HG03159 (cell line): ENCODE results near the gene TMEM217.

Experiments
- ATAC-seq: cut with Tn5 transposase; IDR thresholded peaks from one replicate; pipeline ENCODE4 v1.9.1; 2021; ENCODE audit warnings: mild to moderate bottlenecking, moderate library complexity; ENCODE audit not compliant: unreplicated experiment

Gene TMEM217

GRCh38 chr6:37280162-37280887 lies 22.4 kb upstream of the TMEM217 start:
- no peak for ATAC-seq

GRCh38 chr6:37279366-37280134 lies 21.6 kb upstream of the TMEM217 start:
- ATAC-seq, result no peak

- peak; percentile 59 for ATAC-seq
These were observed 19.1 kb upstream of the TMEM217 start for GRCh38 chr6:37277001-37277409.

- no peak for ATAC-seq
These were observed 17.4 kb upstream of the TMEM217 start for GRCh38 chr6:37275350-37275749.

GRCh38 chr6:37273690-37274089 lies 15.7 kb upstream of the TMEM217 start:
- no peak for ATAC-seq

GRCh38 chr6:37272834-37273566 lies 15.1 kb upstream of the TMEM217 start:
- ATAC-seq, result no peak

GRCh38 chr6:37269105-37269504 lies 11.2 kb upstream of the TMEM217 start:
- no peak for ATAC-seq

- no peak for ATAC-seq
These were observed 7.9 kb upstream of the TMEM217 start for GRCh38 chr6:37265860-37266259.

GRCh38 chr6:37265001-37265400 lies 7.1 kb upstream of the TMEM217 start:
- no peak for ATAC-seq

GRCh38 chr6:37262446-37263026 lies 4.6 kb upstream of the TMEM217 start:
- ATAC-seq, result no peak

- ATAC-seq, result no peak
These were observed 3.3 kb upstream of the TMEM217 start for GRCh38 chr6:37261198-37261597.

GRCh38 chr6:37260444-37260843 lies 2.5 kb upstream of the TMEM217 start:
- ATAC-seq, result no peak

GRCh38 chr6:37260040-37260439 lies 2.1 kb upstream of the TMEM217 start:
- ATAC-seq, result no peak

- ATAC-seq, result no peak
These were observed 1.2 kb upstream of the TMEM217 start for GRCh38 chr6:37259191-37259590.

GRCh38 chr6:37258405-37259105 lies 611 bp upstream of the TMEM217 start:
- no peak for ATAC-seq

GRCh38 chr6:37257320-37257633 lies 667 bp downstream of the TMEM217 start:
- no peak for ATAC-seq

- ATAC-seq, result no peak
These were observed 1.1 kb downstream of the TMEM217 start for GRCh38 chr6:37256692-37257319.

- no peak for ATAC-seq
These were observed 3.1 kb downstream of the TMEM217 start for GRCh38 chr6:37254881-37255280.

GRCh38 chr6:37253486-37254007 lies 4.4 kb downstream of the TMEM217 start:
- no peak for ATAC-seq

- no peak for ATAC-seq
These were observed 6.6 kb downstream of the TMEM217 start for GRCh38 chr6:37251211-37251780.
